Fibroblast of villous mesenchyme (primary cell): ENCODE results near the gene PEAK1. TPM values are rescaled to one million over a fixed set of nuclear protein-coding genes. Genes with fewer than 3 reads are reported as not detected.

Source experiments
- DNase-seq: peaks from one replicate; pipeline ENCODE4 v3.0.0-alpha.2; 2010; ENCODE audit warnings: low read depth
- H3K4me3 ChIP-seq: 2 replicates; pipeline ENCODE4 v1.5.1; 2011; ENCODE audit warnings: low read depth, mild to moderate bottlenecking, low read length
- CTCF ChIP-seq: IDR thresholded peaks from 2 replicates; pipeline ENCODE4 v1.5.1; 2012; ENCODE audit warnings: low read depth, mild to moderate bottlenecking, low read length; ENCODE audit not compliant: insufficient read depth
- total RNA-seq: library from RNA; depleted of rRNA; stranded (reverse); fragments of >200 nt; gene quantifications from 2 replicates; pipeline ENCODE4 v1.2.3, GENCODE V29; 2012

PEAK1 gene
- total RNA-seq, 1 donor: 77.3 TPM

- DNase-seq: peak; percentile 28
- no peak for TF ChIP-seq CTCF
- no peak overlapping the region for H3K4me3 ChIP-seq
These were observed 359.4 kb downstream of the PEAK1 start for GRCh38 chr15:77060546-77060945.

- no peak overlapping the region for H3K4me3 ChIP-seq
- no peak for DNase-seq
- no peak for TF ChIP-seq CTCF
These were observed 360.0 kb downstream of the PEAK1 start for GRCh38 chr15:77059786-77060361.

GRCh38 chr15:77058468-77058867 lies 361.4 kb downstream of the PEAK1 start:
- TF ChIP-seq CTCF: no peak
- no peak for DNase-seq

GRCh38 chr15:77057685-77058084 lies 362.2 kb downstream of the PEAK1 start:
- H3K4me3 ChIP-seq: no peak overlapping the region
- TF ChIP-seq CTCF: no peak
- no peak for DNase-seq

More at GRCh38 chr15:77058468-77058867, 361.4 kb downstream of the PEAK1 start:
- H3K4me3 ChIP-seq: no peak overlapping the region

- DNase-seq: no peak
- no peak overlapping the region for H3K4me3 ChIP-seq
- TF ChIP-seq CTCF: no peak
These were observed 362.8 kb downstream of the PEAK1 start for GRCh38 chr15:77057072-77057471.

- no peak overlapping the region for H3K4me3 ChIP-seq
- no peak for DNase-seq
- TF ChIP-seq CTCF: no peak
These were observed 366.2 kb downstream of the PEAK1 start for GRCh38 chr15:77053709-77054108.

GRCh38 chr15:77052556-77052955 lies 367.3 kb downstream of the PEAK1 start:
- no peak for TF ChIP-seq CTCF
- no peak for DNase-seq
- H3K4me3 ChIP-seq: no peak overlapping the region
